ENCODE measurements around the gene ZFP1.

DNA sequence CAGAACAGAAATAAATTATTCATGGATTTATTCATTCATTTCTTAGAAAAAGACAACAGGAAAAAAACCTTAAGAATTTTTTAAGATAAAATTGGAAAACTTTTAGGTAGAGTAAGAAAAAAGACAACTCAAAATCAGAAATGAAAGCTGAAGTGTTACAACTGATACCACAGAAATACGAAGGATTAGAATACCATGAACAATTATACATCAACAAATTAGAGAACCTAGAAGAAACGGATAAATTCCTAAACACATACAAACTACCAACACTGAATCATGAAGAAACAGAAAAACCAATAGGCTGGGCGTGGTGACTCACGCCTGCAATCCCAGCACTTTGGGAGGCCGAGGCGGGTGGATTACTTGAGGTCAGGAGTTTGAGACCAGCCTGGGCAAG lies 30.9 kb downstream of the ZFP1 start:
- TF ChIP-seq YY1 (IDR thresholded peaks at IDR 0.05; ENCODE audit: insufficient read depth, insufficient read length) (no peak), ZNF274 (IDR thresholded peaks at IDR 0.05; ENCODE audit: low read depth, low read length) (no peak), SUZ12 (IDR thresholded peaks at IDR 0.05; ENCODE audit: extremely low read depth, insufficient read depth, insufficient read length) (no peak)

All from NT2/D1 (cell line).